PC-9 (cell line): Measurements from ENCODE around the gene TACC3. TPM values are rescaled to one million over a fixed set of nuclear protein-coding genes. Genes with fewer than 3 reads are reported as not detected.

ENCODE experiments used
- BruUV-seq: library from RNA; stranded (reverse); fragments of 400-500 nt; replicated peaks from 2 replicates; lab custom pipeline; 2021; lab: Mats Ljungman, UMichigan
- CTCF ChIA-PET: fragments of 300-600 bp; sonication (Branson Sonifier 250); formaldehyde crosslinking; loops from one replicate; lab custom pipeline; 2022; ENCODE audit warnings: antibody characterized with exemption; lab: Charles Lee
- POLR2A ChIA-PET: fragments of 300-600 bp; sonication (Branson Sonifier 250); formaldehyde crosslinking; loops from one replicate; lab custom pipeline; 2022; ENCODE audit warnings: antibody characterized with exemption; ENCODE audit not compliant: unreplicated experiment; lab: Charles Lee
- DNase-seq, 2 experiments: peaks; one replicate each; pipeline versions ENCODE4 v3.0.0 to v3.0.0-alpha.2; 2015 to 2022; ENCODE audit warnings: mixed read lengths in 1 of 2
- H2AFZ ChIP-seq: fragments of 200-600 bp; sonication (generic); 2 replicates; pipeline ENCODE4 v1.8.1; 2017; ENCODE audit warnings: antibody characterized with exemption
- H3F3A ChIP-seq: fragments of 200-600 bp; sonication (generic); 2 replicates; pipeline ENCODE4 v1.8.1; 2017; ENCODE audit warnings: antibody characterized with exemption, mild to moderate bottlenecking, low read depth; ENCODE audit not compliant: insufficient read depth
- H3K27ac ChIP-seq: fragments of 200-600 bp; sonication (generic); 2 replicates; pipeline ENCODE4 v1.6.1; 2016; ENCODE audit warnings: mixed run types
- H3K27me3 ChIP-seq: fragments of 200-600 bp; sonication (generic); 2 replicates; pipeline ENCODE4 v1.6.1; 2016; ENCODE audit warnings: low read depth, mixed run types; ENCODE audit not compliant: insufficient read depth
- H3K36me3 ChIP-seq: fragments of 200-600 bp; sonication (generic); 2 replicates; pipeline ENCODE4 v1.6.1; 2016; ENCODE audit warnings: low read depth, mixed run types
- H3K4me1 ChIP-seq: fragments of 200-600 bp; sonication (generic); replicated peaks from 2 replicates; pipeline ENCODE4 v1.6.1; 2016; ENCODE audit warnings: mixed run types; ENCODE audit not compliant: insufficient read depth
- H3K4me2 ChIP-seq: fragments of 200-600 bp; sonication (generic); 2 replicates; pipeline ENCODE4 v1.6.1; 2017; ENCODE audit warnings: mixed run types
- H3K4me3 ChIP-seq: fragments of 200-600 bp; sonication (generic); 2 replicates; pipeline ENCODE4 v1.6.1; 2016; ENCODE audit warnings: mixed run types
- H3K79me2 ChIP-seq: fragments of 200-600 bp; sonication (generic); 2 replicates; pipeline ENCODE4 v1.6.1; 2017; ENCODE audit warnings: low read depth, mixed run types
- H3K9me2 ChIP-seq: fragments of 200-600 bp; sonication (generic); 2 replicates; pipeline ENCODE4 v1.8.1; 2017; ENCODE audit warnings: mild to moderate bottlenecking; ENCODE audit not compliant: insufficient read depth
- H3K9me3 ChIP-seq: fragments of 200-600 bp; sonication (generic); 2 replicates; pipeline ENCODE4 v1.8.1; 2016; ENCODE audit warnings: low read depth; ENCODE audit not compliant: insufficient read depth
- H4K20me1 ChIP-seq: fragments of 200-600 bp; sonication (generic); 2 replicates; pipeline ENCODE4 v1.8.1; 2017; ENCODE audit not compliant: insufficient read depth
- CTCF ChIP-seq: fragments of 200-600 bp; sonication (generic); conservative IDR thresholded peaks from 2 replicates; pipeline ENCODE4 v1.6.1; 2017; ENCODE audit warnings: mixed run types, antibody characterized with exemption, mild to moderate bottlenecking, moderate library complexity
- EZH2 ChIP-seq: fragments of 200-600 bp; sonication (generic); IDR thresholded peaks from 2 replicates; pipeline ENCODE4 v1.8.0; 2017; ENCODE audit warnings: antibody characterized with exemption, low read depth
- intact Hi-C: fragments of 100-400 bp; cut with micrococcal nuclease; formaldehyde crosslinking; loops from one replicate; pipeline ENCODE4 v1.10.0; 2022; ENCODE audit not compliant: unreplicated experiment
- total RNA-seq: library from RNA; stranded (reverse); gene quantifications from 2 replicates; pipeline ENCODE4 v1.2.3, GENCODE V29; 2021

TACC3 gene
- total RNA-seq, 1 experiment from 2014 or later = 134 TPM

GRCh38 chr4:1714303-1715001 is 6.9 kb upstream of the TACC3 start:
- Histone ChIP-seq H3K9me3 (no peaks in the 10 kb centered on the region), H3K4me1 (peaks cover 28% of the 10 kb centered on the region), H2AFZ (no peak overlapping the region), H3F3A (peaks cover 41% of the 10 kb centered on the region; the same call in 1 of the 2 replicates), H3K79me2 (peaks cover 86% of the 10 kb centered on the region), H3K4me2 (peak overlapping the region; percentile 81), H3K27me3 (no peaks in the 10 kb centered on the region), H3K4me3 (peak overlapping the region; percentile 71; the same call in 1 of the 2 replicates), H3K27ac (peak overlapping the region; percentile 96; the same call in 1 of the 2 replicates), H4K20me1 (peaks cover 41% of the 10 kb centered on the region), H3K9me2 (no peaks in the 10 kb centered on the region), H3K36me3 (no peaks in the 10 kb centered on the region)
- CTCF ChIA-PET = interaction anchor here (0.6 to 0.7 kb wide), 2 partner anchors 53 to 652 kb away, joined by 3 to 11 read pairs; no protein-coding TSS in a partner anchor
- intact Hi-C loops = no loop called here
- DNase-seq = no peak
- no TSS peak for BruUV-seq
- TF ChIP-seq CTCF (no peak), EZH2 (no peak)
- POLR2A ChIA-PET = interaction anchor here (0.6 kb wide), 1 partner anchor 33 kb away, joined by 3 read pairs; no protein-coding TSS in a partner anchor

- no peak overlapping the region for H3K27ac ChIP-seq
- no peaks in the 10 kb centered on the region for H3K36me3 ChIP-seq
- no peak overlapping the region for H3K4me2 ChIP-seq
- H2AFZ ChIP-seq = no peak overlapping the region
- peaks cover 41% of the 10 kb centered on the region; the same call in 1 of the 2 replicates for H3F3A ChIP-seq
- no peak for DNase-seq
- H3K9me2 ChIP-seq = no peaks in the 10 kb centered on the region
- ChIA-PET CTCF (no interaction called here), POLR2A (no interaction called here)
- intact Hi-C loops = no loop called here
- no peaks in the 10 kb centered on the region for H3K27me3 ChIP-seq
- no peaks in the 10 kb centered on the region for H3K9me3 ChIP-seq
- peaks cover 86% of the 10 kb centered on the region for H3K79me2 ChIP-seq
- TF ChIP-seq EZH2 = no peak
- no TSS peak for BruUV-seq
- H4K20me1 ChIP-seq = peaks cover 37% of the 10 kb centered on the region
- H3K4me3 ChIP-seq = no peak overlapping the region
- H3K4me1 ChIP-seq = peaks cover 26% of the 10 kb centered on the region
These were observed 6.1 kb upstream of the TACC3 start for GRCh38 chr4:1715002-1715758.

- Histone ChIP-seq H3K4me2 (no peak overlapping the region), H3K9me3 (no peaks in the 10 kb centered on the region), H3K9me2 (no peaks in the 10 kb centered on the region), H3K36me3 (no peaks in the 10 kb centered on the region), H3K27me3 (no peaks in the 10 kb centered on the region), H3K4me3 (no peak overlapping the region), H3K79me2 (peaks cover 78% of the 10 kb centered on the region), H3K27ac (no peak overlapping the region), H2AFZ (no peak overlapping the region), H3F3A (peaks cover 41% of the 10 kb centered on the region; the same call in 1 of the 2 replicates), H4K20me1 (peaks cover 32% of the 10 kb centered on the region; the same call in 1 of the 2 replicates), H3K4me1 (peaks cover 20% of the 10 kb centered on the region)
- CTCF ChIA-PET = no interaction called here
- TF ChIP-seq EZH2 = no peak
- TF ChIP-seq CTCF = no peak
- POLR2A ChIA-PET = no interaction called here
- no TSS peak for BruUV-seq
- intact Hi-C loops = no loop called here
- no peak for DNase-seq
These were observed 5.0 kb upstream of the TACC3 start for GRCh38 chr4:1716065-1716945.
